GM18861 (cell line): Measurements from ENCODE around the gene GPR157.

ENCODE experiments used
- ATAC-seq: cut with Tn5 transposase; IDR thresholded peaks from one replicate; pipeline ENCODE4 v1.9.1; 2021; ENCODE audit not compliant: unreplicated experiment

The GPR157 gene

GRCh38 chr1:9065213-9065751, 63.6 kb downstream of the GPR157 start:
- ATAC-seq = no peak

- no peak for ATAC-seq
Measured at GRCh38 chr1:9062846-9063245, 66.1 kb downstream of the GPR157 start.

GRCh38 chr1:9062021-9062471, 66.9 kb downstream of the GPR157 start:
- ATAC-seq = no peak

- ATAC-seq = no peak
Measured at GRCh38 chr1:9061252-9061960, 67.5 kb downstream of the GPR157 start.

- ATAC-seq = no peak
Measured at GRCh38 chr1:9059891-9060744, 68.8 kb downstream of the GPR157 start.

- ATAC-seq = no peak
Measured at GRCh38 chr1:9058465-9058864, 70.4 kb downstream of the GPR157 start.

GRCh38 chr1:9057851-9058250, 71.1 kb downstream of the GPR157 start:
- no peak for ATAC-seq

- ATAC-seq = no peak
Measured at GRCh38 chr1:9052272-9053049, 76.4 kb downstream of the GPR157 start.

- ATAC-seq = no peak
Measured at GRCh38 chr1:9051379-9051778, 77.5 kb downstream of the GPR157 start.

GRCh38 chr1:9050803-9051202, 78.1 kb downstream of the GPR157 start:
- no peak for ATAC-seq
